Peyer's patch (tissue), 4 donors: Measurements from ENCODE around the gene GSTO2.

Experiments used
- POLR2A ChIP-seq, 2 donors: fragments of 450-650 bp; IDR thresholded peaks; one replicate each; pipeline ENCODE4 v1.5.1; 2017; ENCODE audit warnings: antibody characterized with exemption in 2 of 2, mild to moderate bottlenecking in 2 of 2, moderate library complexity in 2 of 2
- TF ChIP-seq, protein P1 (sequence below), 6 experiments: fragments of 450-650 bp in 4 of 6; fragments of 200-600 bp in 2 of 6; sonication (generic) in 1 of 6; IDR thresholded peaks; one replicate each; pipeline ENCODE4 v1.5.1; 2017 to 2019; ENCODE audit warnings: antibody characterized with exemption in 6 of 6, mild to moderate bottlenecking in 3 of 6, moderate library complexity in 1 of 6

DNA sequence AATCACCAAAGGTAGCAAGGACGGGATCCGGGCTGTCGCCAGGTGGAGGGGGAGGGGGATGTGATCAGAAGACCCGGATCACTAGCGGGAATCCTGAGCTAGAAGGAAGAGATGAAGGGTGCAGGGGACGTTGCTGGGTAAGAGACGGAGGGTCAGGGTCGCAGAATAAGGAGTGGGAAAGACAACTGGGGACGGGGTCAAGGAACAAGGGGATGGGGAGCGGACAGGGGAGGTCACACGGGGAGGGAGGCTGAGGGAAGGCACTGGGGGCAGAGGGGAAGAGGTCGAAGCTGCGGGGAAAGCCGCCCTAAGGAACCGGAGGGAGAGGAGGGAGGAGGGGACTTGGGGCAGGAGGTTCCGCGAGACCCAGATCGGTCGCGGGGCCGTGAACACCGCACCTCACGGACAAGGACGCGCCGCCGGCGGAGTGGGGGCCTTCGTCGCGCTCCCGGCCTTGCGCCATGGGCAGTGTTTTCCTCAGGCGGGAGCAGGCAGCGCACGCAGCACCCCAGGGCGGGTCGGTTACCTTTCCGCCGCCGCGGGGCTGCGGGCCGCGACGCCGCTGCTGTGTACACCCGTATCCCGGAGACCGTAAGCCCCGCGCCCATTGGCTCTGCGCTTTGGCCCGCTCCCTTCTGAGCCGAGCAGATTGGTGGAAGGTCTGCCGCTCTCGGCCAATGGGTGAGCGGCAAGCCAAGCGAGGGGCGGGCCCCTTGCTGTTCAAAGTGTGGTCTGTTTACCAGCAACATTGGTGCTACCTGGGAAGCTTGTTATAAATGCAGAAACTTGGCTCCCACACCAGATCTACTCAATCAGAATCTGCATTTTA is 37.0 kb upstream of the GSTO2 start, which contains the start of gene CFAP43:
- TF ChIP-seq, protein P1, sequence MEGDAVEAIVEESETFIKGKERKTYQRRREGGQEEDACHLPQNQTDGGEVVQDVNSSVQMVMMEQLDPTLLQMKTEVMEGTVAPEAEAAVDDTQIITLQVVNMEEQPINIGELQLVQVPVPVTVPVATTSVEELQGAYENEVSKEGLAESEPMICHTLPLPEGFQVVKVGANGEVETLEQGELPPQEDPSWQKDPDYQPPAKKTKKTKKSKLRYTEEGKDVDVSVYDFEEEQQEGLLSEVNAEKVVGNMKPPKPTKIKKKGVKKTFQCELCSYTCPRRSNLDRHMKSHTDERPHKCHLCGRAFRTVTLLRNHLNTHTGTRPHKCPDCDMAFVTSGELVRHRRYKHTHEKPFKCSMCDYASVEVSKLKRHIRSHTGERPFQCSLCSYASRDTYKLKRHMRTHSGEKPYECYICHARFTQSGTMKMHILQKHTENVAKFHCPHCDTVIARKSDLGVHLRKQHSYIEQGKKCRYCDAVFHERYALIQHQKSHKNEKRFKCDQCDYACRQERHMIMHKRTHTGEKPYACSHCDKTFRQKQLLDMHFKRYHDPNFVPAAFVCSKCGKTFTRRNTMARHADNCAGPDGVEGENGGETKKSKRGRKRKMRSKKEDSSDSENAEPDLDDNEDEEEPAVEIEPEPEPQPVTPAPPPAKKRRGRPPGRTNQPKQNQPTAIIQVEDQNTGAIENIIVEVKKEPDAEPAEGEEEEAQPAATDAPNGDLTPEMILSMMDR (IDR thresholded peaks at IDR 0.05): peak in 2 of 6 experiments; percentile 21 to 26
- no peak for TF ChIP-seq POLR2A (IDR thresholded peaks at IDR 0.05)
